HUES48 (cell line): Measurements from ENCODE around the gene UBALD2.
A peak's percentile ranks its signal among the peaks of the same experiment; 100 is the strongest.
"Not testable (repeated sequence)": the region's sequence is repeated elsewhere in the genome, so short reads cannot be mapped to it uniquely, and the experiment has no call there.

Experiments
- H3K27ac ChIP-seq: one replicate; pipeline ENCODE4 v1.7.0; 2013; ENCODE audit warnings: low read depth, low read length, inconsistent platforms
- H3K27me3 ChIP-seq: 2 replicates; pipeline ENCODE4 v1.6.1; 2013; ENCODE audit warnings: mild to moderate bottlenecking, low read length; ENCODE audit not compliant: control insufficient read depth, insufficient read depth
- H3K36me3 ChIP-seq: 2 replicates; pipeline ENCODE4 v1.6.1; 2013; ENCODE audit warnings: low read length; ENCODE audit not compliant: control insufficient read depth, insufficient read depth
- H3K4me1 ChIP-seq: 2 replicates; pipeline ENCODE4 v1.6.1; 2013; ENCODE audit warnings: mild to moderate bottlenecking, low read length; ENCODE audit not compliant: control insufficient read depth, insufficient read depth
- H3K4me3 ChIP-seq: 2 replicates; pipeline ENCODE4 v1.5.1; 2013; ENCODE audit warnings: mild to moderate bottlenecking, low read depth, low read length
- H3K9ac ChIP-seq: 2 replicates; pipeline ENCODE4 v1.6.1; 2013; ENCODE audit warnings: mild to moderate bottlenecking, low read depth, low read length, moderate library complexity
- H3K9me3 ChIP-seq: 2 replicates; pipeline ENCODE4 v1.6.1; 2013; ENCODE audit warnings: low read length; ENCODE audit not compliant: control insufficient read depth, insufficient read depth

UBALD2 gene

GRCh38 chr17:76264755-76265623 lies at the start of gene UBALD2:
Gene UBALD2, plus strand, starts transcription at chr17:76265348. Its CDS starts 158 bp downstream, at chr17:76265506.
- Histone ChIP-seq H3K4me1 (peaks cover 32% of the 10 kb centered on the region), H3K9ac (peak within 1 kb of the TSS; percentile 50; the same call in 1 of the 2 replicates), H3K4me3 (peak within 1 kb of the TSS; percentile 84), H3K27me3 (no peaks in the 10 kb centered on the region), H3K27ac (peak within 1 kb of the TSS; percentile 81), H3K36me3 (no peaks in the 10 kb centered on the region), H3K9me3 (no peaks in the 10 kb centered on the region)

GRCh38 chr17:76217081-76217480 lies 48.1 kb upstream of the UBALD2 start:
- Histone ChIP-seq H3K27ac (no peak overlapping the region), H3K4me1 (peaks cover 14% of the 10 kb centered on the region), H3K9ac (no peak overlapping the region)

GRCh38 chr17:76219670-76220383 lies 45.3 kb upstream of the UBALD2 start:
- H3K4me1 ChIP-seq = no peaks in the 10 kb centered on the region
- H3K36me3 ChIP-seq = no peaks in the 10 kb centered on the region
- no peak overlapping the region for H3K9ac ChIP-seq
- no peaks in the 10 kb centered on the region for H3K27me3 ChIP-seq
- no peak overlapping the region for H3K27ac ChIP-seq
- H3K9me3 ChIP-seq = no peaks in the 10 kb centered on the region
- no peak overlapping the region for H3K4me3 ChIP-seq

More at GRCh38 chr17:76217081-76217480, 48.1 kb upstream of the UBALD2 start:
- H3K9me3 ChIP-seq = no peaks in the 10 kb centered on the region
- H3K4me3 ChIP-seq = no peak overlapping the region
- H3K27me3 ChIP-seq = no peaks in the 10 kb centered on the region
- no peaks in the 10 kb centered on the region for H3K36me3 ChIP-seq

GRCh38 chr17:76223802-76224201 lies 41.3 kb upstream of the UBALD2 start:
- no peak overlapping the region for H3K9ac ChIP-seq
- H3K27me3 ChIP-seq = no peaks in the 10 kb centered on the region
- no peak overlapping the region for H3K4me3 ChIP-seq
- H3K36me3 ChIP-seq = no peaks in the 10 kb centered on the region
- no peak overlapping the region for H3K27ac ChIP-seq
- no peaks in the 10 kb centered on the region for H3K4me1 ChIP-seq
- H3K9me3 ChIP-seq = no peaks in the 10 kb centered on the region

GRCh38 chr17:76225373-76226086 lies 39.6 kb upstream of the UBALD2 start:
- not testable (repeated sequence) for H3K4me3 ChIP-seq, H3K36me3 ChIP-seq, H3K9ac ChIP-seq, H3K9me3 ChIP-seq, H3K4me1 ChIP-seq, H3K27me3 ChIP-seq, H3K27ac ChIP-seq

- H3K4me1 ChIP-seq, H3K4me3 ChIP-seq, H3K9me3 ChIP-seq, H3K27me3 ChIP-seq, H3K36me3 ChIP-seq, H3K9ac ChIP-seq, H3K27ac ChIP-seq: not testable (repeated sequence)
These were observed 38.4 kb upstream of the UBALD2 start for GRCh38 chr17:76226749-76227148.

GRCh38 chr17:76232342-76232741 lies 32.8 kb upstream of the UBALD2 start:
- no peak overlapping the region for H3K4me3 ChIP-seq
- H3K4me1 ChIP-seq = no peaks in the 10 kb centered on the region
- H3K27ac ChIP-seq = no peak overlapping the region
- no peaks in the 10 kb centered on the region for H3K36me3 ChIP-seq
- H3K9ac ChIP-seq = no peak overlapping the region
- no peaks in the 10 kb centered on the region for H3K27me3 ChIP-seq
- no peaks in the 10 kb centered on the region for H3K9me3 ChIP-seq

GRCh38 chr17:76233588-76234353 lies 31.4 kb upstream of the UBALD2 start:
- Histone ChIP-seq H3K9me3 (no peaks in the 10 kb centered on the region), H3K9ac (no peak overlapping the region), H3K4me1 (no peaks in the 10 kb centered on the region), H3K27me3 (peaks cover 12% of the 10 kb centered on the region), H3K4me3 (no peak overlapping the region), H3K27ac (no peak overlapping the region), H3K36me3 (no peaks in the 10 kb centered on the region)

- Histone ChIP-seq H3K27ac (no peak overlapping the region), H3K36me3 (no peaks in the 10 kb centered on the region), H3K4me3 (no peak overlapping the region), H3K9ac (no peak overlapping the region), H3K27me3 (peaks cover 18% of the 10 kb centered on the region), H3K4me1 (no peaks in the 10 kb centered on the region), H3K9me3 (no peaks in the 10 kb centered on the region)
These were observed 30.8 kb upstream of the UBALD2 start for GRCh38 chr17:76234354-76234679.

- Histone ChIP-seq H3K27ac (no peak overlapping the region), H3K27me3 (peaks cover 29% of the 10 kb centered on the region), H3K36me3 (no peaks in the 10 kb centered on the region), H3K4me3 (no peak overlapping the region), H3K9ac (no peak overlapping the region), H3K9me3 (no peaks in the 10 kb centered on the region), H3K4me1 (no peaks in the 10 kb centered on the region)
These were observed 29.3 kb upstream of the UBALD2 start for GRCh38 chr17:76235883-76236282.
